HG03039 (cell line): Measurements from ENCODE around the gene NOXRED1.
A peak's percentile ranks its signal among the peaks of the same experiment; 100 is the strongest.
"Not testable (repeated sequence)": the region's sequence is repeated elsewhere in the genome, so short reads cannot be mapped to it uniquely, and the experiment has no call there.

Source experiments
- ATAC-seq: cut with Tn5 transposase; IDR thresholded peaks from one replicate; pipeline ENCODE4 v1.9.1; 2021; ENCODE audit warnings: mild to moderate bottlenecking, moderate library complexity; ENCODE audit not compliant: unreplicated experiment

The NOXRED1 gene

GRCh38 chr14:77423423-77423822 lies at the start of gene NOXRED1:
Gene NOXRED1 (minus strand): TSS chr14:77423523. CDS start chr14:77422889, 634 bp downstream.
- ATAC-seq: no peak

GRCh38 chr14:77470224-77470870 lies 47.0 kb upstream of the NOXRED1 start:
- no peak for ATAC-seq

GRCh38 chr14:77469539-77469938 lies 46.2 kb upstream of the NOXRED1 start:
- no peak for ATAC-seq

GRCh38 chr14:77469067-77469505 lies 45.8 kb upstream of the NOXRED1 start:
- no peak for ATAC-seq

GRCh38 chr14:77467801-77468200 lies 44.5 kb upstream of the NOXRED1 start:
- ATAC-seq: no peak

GRCh38 chr14:77459072-77459723 lies 35.9 kb upstream of the NOXRED1 start:
- no peak for ATAC-seq

GRCh38 chr14:77458249-77458950 lies 35.1 kb upstream of the NOXRED1 start:
- ATAC-seq: peak; percentile 15

- ATAC-seq: peak; percentile 90
Observed at GRCh38 chr14:77457522-77458248, 34.4 kb upstream of the NOXRED1 start, which contains the start of the genes AHSA1 and VIPAS39. Gene AHSA1 (plus strand): TSS chr14:77458093. CDS start chr14:77458190, 97 bp downstream. Gene VIPAS39 (minus strand): TSS chr14:77457601. CDS start chr14:77454102, 3,499 bp downstream.

- ATAC-seq: peak; percentile 12
Observed at GRCh38 chr14:77457115-77457521, 33.8 kb upstream of the NOXRED1 start.

- no peak for ATAC-seq
Observed at GRCh38 chr14:77455966-77456640, 32.8 kb upstream of the NOXRED1 start.

GRCh38 chr14:77442196-77442595 lies 18.9 kb upstream of the NOXRED1 start:
- ATAC-seq: no peak

GRCh38 chr14:77439861-77440260 lies 16.5 kb upstream of the NOXRED1 start:
- ATAC-seq: no peak

- ATAC-seq: no peak
Observed at GRCh38 chr14:77438596-77438995, 15.3 kb upstream of the NOXRED1 start.

GRCh38 chr14:77436042-77436441 lies 12.7 kb upstream of the NOXRED1 start:
- ATAC-seq: no peak

GRCh38 chr14:77426396-77426795 lies 3.1 kb upstream of the NOXRED1 start:
- no peak for ATAC-seq

- ATAC-seq: no peak
Observed at GRCh38 chr14:77424862-77425261, 1.5 kb upstream of the NOXRED1 start.

- ATAC-seq: no peak
Observed at GRCh38 chr14:77421201-77421600, 2.1 kb downstream of the NOXRED1 start.

GRCh38 chr14:77416836-77417235 lies 6.5 kb downstream of the NOXRED1 start:
- ATAC-seq: no peak

- ATAC-seq: not testable (repeated sequence)
Observed at GRCh38 chr14:77416098-77416497, 7.2 kb downstream of the NOXRED1 start.

- ATAC-seq: not testable (repeated sequence)
Observed at GRCh38 chr14:77415403-77416030, 7.8 kb downstream of the NOXRED1 start.
